ENCODE data around the gene RUNX2.

The RUNX2 gene

DNA sequence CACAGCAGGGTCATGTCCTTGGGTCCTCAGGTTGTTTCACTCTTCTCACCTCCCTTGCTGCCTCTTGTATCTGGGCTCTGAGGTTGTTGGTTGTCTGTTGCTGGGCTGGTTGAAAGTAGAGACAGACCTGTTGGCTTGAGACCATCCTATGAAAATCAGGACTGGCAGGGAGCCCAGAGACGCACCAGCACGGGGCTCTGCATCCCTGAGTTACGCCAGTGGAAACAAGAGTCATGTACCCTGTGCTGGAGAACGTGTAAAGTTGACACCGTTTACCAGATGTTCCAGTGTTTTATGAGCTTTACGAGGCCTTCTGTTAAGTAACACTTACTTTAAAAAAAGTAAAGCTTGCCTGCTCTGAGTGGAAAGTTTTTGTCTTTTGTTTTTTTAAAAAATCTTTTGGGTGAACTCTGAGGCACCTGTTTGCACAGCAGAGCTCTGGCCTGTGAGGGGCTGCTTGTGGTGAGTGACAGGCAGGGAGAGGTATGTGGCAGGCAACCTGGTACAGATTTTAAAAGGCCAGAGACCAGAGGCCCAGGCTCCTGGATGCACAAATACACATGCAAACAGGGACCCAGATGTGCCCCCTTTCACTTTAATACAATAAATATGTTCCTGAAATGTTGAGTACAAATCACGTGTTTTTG, 309.6 kb downstream of the RUNX2 start:
- TF ChIP-seq, protein P1, sequence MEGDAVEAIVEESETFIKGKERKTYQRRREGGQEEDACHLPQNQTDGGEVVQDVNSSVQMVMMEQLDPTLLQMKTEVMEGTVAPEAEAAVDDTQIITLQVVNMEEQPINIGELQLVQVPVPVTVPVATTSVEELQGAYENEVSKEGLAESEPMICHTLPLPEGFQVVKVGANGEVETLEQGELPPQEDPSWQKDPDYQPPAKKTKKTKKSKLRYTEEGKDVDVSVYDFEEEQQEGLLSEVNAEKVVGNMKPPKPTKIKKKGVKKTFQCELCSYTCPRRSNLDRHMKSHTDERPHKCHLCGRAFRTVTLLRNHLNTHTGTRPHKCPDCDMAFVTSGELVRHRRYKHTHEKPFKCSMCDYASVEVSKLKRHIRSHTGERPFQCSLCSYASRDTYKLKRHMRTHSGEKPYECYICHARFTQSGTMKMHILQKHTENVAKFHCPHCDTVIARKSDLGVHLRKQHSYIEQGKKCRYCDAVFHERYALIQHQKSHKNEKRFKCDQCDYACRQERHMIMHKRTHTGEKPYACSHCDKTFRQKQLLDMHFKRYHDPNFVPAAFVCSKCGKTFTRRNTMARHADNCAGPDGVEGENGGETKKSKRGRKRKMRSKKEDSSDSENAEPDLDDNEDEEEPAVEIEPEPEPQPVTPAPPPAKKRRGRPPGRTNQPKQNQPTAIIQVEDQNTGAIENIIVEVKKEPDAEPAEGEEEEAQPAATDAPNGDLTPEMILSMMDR (IDR thresholded peaks at IDR 0.05; ENCODE audit: insufficient read depth, low read length, poor library complexity, severe bottlenecking), result no peak
- DNase-seq (ENCODE audit: extremely low read depth, insufficient read length), result no peak

DNA sequence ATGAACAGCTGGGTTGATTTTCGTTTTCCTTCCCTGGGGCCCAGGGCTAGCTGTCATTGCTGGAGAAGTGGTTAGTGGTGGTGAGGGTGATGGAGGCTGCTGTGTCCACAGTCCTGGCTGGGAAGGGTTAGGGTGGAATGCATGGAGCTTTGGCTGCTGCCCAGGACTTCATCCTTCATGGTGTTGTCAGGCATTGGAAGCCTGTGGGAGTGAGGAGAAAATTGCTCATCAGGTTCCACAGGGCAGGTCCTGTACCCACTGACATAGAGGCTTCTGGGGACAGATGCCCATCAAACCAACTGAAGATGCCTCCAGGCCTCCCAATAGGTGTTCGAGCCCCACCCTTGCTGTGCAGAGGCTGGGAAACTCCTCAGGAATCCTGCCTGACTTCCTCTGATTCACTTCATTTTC, 312.0 kb downstream of the RUNX2 start:
- TF ChIP-seq, protein P1 (IDR thresholded peaks at IDR 0.05; ENCODE audit: insufficient read depth, low read length, poor library complexity, severe bottlenecking), result no peak
- Histone ChIP-seq H3K4me3 (replicated peaks; ENCODE audit: low read depth, low read length) (no peak overlapping the region), H3K36me3 (ENCODE audit: control insufficient read depth, insufficient read depth, low read length) (no peaks in the 10 kb centered on the region), H3K27me3 (replicated peaks; ENCODE audit: control insufficient read depth, insufficient read depth, low read length) (peaks cover 2% of the 10 kb centered on the region; the same call in 1 of the 2 replicates)
- no peak for DNase-seq (ENCODE audit: extremely low read depth, insufficient read length)

More for the DNA sequence above, 309.6 kb downstream of the RUNX2 start:
- Histone ChIP-seq H3K27me3 (replicated peaks; ENCODE audit: control insufficient read depth, insufficient read depth, low read length) (0 out of 2 replicates have a peak, but pooled peaks cover 2% of the 10 kb centered on the region), H3K36me3 (ENCODE audit: control insufficient read depth, insufficient read depth, low read length) (no peaks in the 10 kb centered on the region), H3K4me3 (replicated peaks; ENCODE audit: low read depth, low read length) (no peak overlapping the region)

- Histone ChIP-seq H3K36me3 (ENCODE audit: control insufficient read depth, insufficient read depth, low read length) (no peaks in the 10 kb centered on the region), H3K4me3 (replicated peaks; ENCODE audit: low read depth, low read length) (no peak overlapping the region), H3K27me3 (replicated peaks; ENCODE audit: control insufficient read depth, insufficient read depth, low read length) (peaks cover 2% of the 10 kb centered on the region; the same call in 1 of the 2 replicates)
- TF ChIP-seq, protein P1 (IDR thresholded peaks at IDR 0.05; ENCODE audit: insufficient read depth, low read length, poor library complexity, severe bottlenecking), result no peak
- DNase-seq (ENCODE audit: extremely low read depth, insufficient read length), result no peak
Observed at GRCh38 chr6:45640811-45641210, 312.7 kb downstream of the RUNX2 start.

DNA sequence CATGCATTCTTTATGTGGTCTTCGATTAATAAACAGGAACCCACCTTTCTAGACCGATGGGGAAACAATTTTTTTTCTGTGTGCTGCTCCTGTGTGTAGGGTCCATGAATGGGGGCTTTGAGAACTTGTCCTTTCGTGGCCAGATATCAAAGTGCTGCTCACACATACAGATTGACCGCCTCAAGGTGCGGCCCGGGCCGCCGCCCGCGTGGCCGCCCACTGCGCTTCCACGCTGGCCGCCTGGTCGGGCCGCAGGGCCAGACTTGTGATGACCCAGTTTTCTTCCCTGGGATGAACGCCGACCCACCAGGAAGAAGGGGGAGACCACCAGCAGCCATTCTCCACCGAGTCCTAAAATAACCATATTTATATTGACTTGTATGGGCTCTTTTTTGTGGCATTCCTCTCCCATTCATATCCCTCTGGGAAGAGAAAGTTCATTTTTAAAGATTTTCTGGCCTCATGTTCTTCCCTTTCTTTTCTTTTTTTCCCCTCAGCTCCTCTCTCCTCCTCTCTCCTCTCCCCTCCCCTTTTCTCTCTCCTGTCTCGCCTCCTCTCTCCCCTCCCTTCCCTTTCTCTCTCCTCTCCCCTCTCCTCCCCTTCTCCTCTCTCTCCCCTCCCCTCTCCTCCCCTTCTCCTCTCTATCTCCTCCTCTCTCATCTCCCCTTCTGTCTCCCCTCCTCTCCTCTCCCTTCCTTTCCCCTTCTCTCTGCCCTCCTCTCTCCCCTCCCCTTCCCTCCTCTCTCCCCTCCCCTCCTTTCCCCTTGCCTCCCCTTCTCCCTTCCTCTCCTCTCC, 314.4 kb downstream of the RUNX2 start:
- no peak overlapping the region for H3K4me3 ChIP-seq (replicated peaks; ENCODE audit: low read depth, low read length)
- DNase-seq (ENCODE audit: extremely low read depth, insufficient read length), result no peak

DNA sequence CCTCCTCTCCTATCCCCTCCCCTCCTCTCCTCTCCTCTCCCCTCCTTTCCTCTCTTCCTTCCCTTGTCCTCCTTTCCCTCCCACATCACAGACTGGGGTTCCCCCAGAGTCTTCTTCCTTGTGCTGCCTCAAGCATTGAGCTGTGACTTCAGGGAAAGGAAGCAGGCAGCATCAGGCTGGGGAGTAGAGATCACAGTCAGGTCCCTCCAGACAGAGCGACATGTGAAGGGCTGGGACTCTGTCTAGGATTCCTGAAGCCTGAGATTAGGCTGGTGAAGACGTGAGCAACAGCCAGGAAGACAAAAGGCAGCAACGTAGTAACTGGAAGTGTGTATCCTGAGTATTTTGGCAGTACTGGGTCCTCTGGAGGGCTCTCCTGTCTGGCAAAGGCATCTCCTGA, 315.0 kb downstream of the RUNX2 start:
- TF ChIP-seq, protein P1 (IDR thresholded peaks at IDR 0.05; ENCODE audit: insufficient read depth, low read length, poor library complexity, severe bottlenecking), result no peak
- no peak for DNase-seq (ENCODE audit: extremely low read depth, insufficient read length)
- Histone ChIP-seq H3K4me3 (replicated peaks; ENCODE audit: low read depth, low read length) (no peak overlapping the region), H3K27me3 (replicated peaks; ENCODE audit: control insufficient read depth, insufficient read depth, low read length) (no peaks in the 10 kb centered on the region; the same call in 1 of the 2 replicates), H3K36me3 (ENCODE audit: control insufficient read depth, insufficient read depth, low read length) (no peaks in the 10 kb centered on the region)

More for the DNA sequence above, 314.4 kb downstream of the RUNX2 start:
- Histone ChIP-seq H3K36me3 (ENCODE audit: control insufficient read depth, insufficient read depth, low read length) (no peaks in the 10 kb centered on the region), H3K27me3 (replicated peaks; ENCODE audit: control insufficient read depth, insufficient read depth, low read length) (peaks cover under 1% of the 10 kb centered on the region; the same call in 1 of the 2 replicates)
- TF ChIP-seq, protein P1 (IDR thresholded peaks at IDR 0.05; ENCODE audit: insufficient read depth, low read length, poor library complexity, severe bottlenecking), result no peak
